GM23338 (cell line): Measurements from ENCODE around the gene MYT1. TPM values are rescaled to one million over a fixed set of nuclear protein-coding genes. Genes with fewer than 3 reads are reported as not detected.
"Not testable (repeated sequence)": the region's sequence is repeated elsewhere in the genome, so short reads cannot be mapped to it uniquely, and the experiment has no call there.

Experiments
- ATAC-seq: fragments of 200-7000 bp; cut with Tn5 transposase; 3 replicates; pipeline ENCODE4 v1.9.1; 2020
- DNase-seq: peaks from one replicate; pipeline ENCODE4 v3.0.0-alpha.2; 2015; ENCODE audit warnings: low spot score
- H2AFZ ChIP-seq: fragments of 200-600 bp; sonication (generic); 2 replicates; pipeline ENCODE4 v1.8.0; 2016; ENCODE audit warnings: antibody characterized with exemption, mild to moderate bottlenecking, moderate library complexity
- H3F3A ChIP-seq: fragments of 200-600 bp; sonication (generic); replicated peaks from 2 replicates; pipeline ENCODE4 v1.8.0; 2017; ENCODE audit warnings: antibody characterized with exemption, mixed run types, low read depth
- H3K27ac ChIP-seq: fragments of 200-600 bp; sonication (generic); 2 replicates; pipeline ENCODE4 v1.6.1; 2016; ENCODE audit warnings: low read depth
- H3K27me3 ChIP-seq: fragments of 200-600 bp; sonication (generic); 2 replicates; pipeline ENCODE4 v1.8.0; 2016; ENCODE audit warnings: mild to moderate bottlenecking, mixed run types, moderate library complexity; ENCODE audit not compliant: insufficient read depth
- H3K36me3 ChIP-seq: fragments of 200-600 bp; sonication (generic); 2 replicates; pipeline ENCODE4 v1.8.0; 2016; ENCODE audit warnings: mild to moderate bottlenecking; ENCODE audit not compliant: insufficient read depth
- H3K4me1 ChIP-seq: fragments of 200-600 bp; sonication (generic); 2 replicates; pipeline ENCODE4 v1.8.0; 2016; ENCODE audit warnings: mild to moderate bottlenecking, moderate library complexity; ENCODE audit not compliant: insufficient read depth
- H3K4me2 ChIP-seq: fragments of 200-600 bp; sonication (generic); 2 replicates; pipeline ENCODE4 v1.7.1; 2017; ENCODE audit warnings: mixed run types
- H3K4me3 ChIP-seq: fragments of 200-600 bp; sonication (generic); 2 replicates; pipeline ENCODE4 v1.6.1; 2016; ENCODE audit warnings: mixed run types
- H3K79me2 ChIP-seq: fragments of 200-600 bp; sonication (generic); replicated peaks from 2 replicates; pipeline ENCODE4 v1.8.0; 2017; ENCODE audit warnings: mild to moderate bottlenecking; ENCODE audit not compliant: insufficient read depth
- H3K9me2 ChIP-seq: fragments of 200-600 bp; sonication (generic); 2 replicates; pipeline ENCODE4 v1.8.0; 2017; ENCODE audit not compliant: insufficient read depth
- H4K20me1 ChIP-seq: fragments of 200-600 bp; sonication (generic); replicated peaks from 2 replicates; pipeline ENCODE4 v1.8.0; 2017; ENCODE audit warnings: mild to moderate bottlenecking; ENCODE audit not compliant: insufficient read depth
- H3K27ac Mint-ChIP-seq: 2 replicates; pipeline ENCODE4 v1.8.0; 2020; ENCODE audit warnings: inconsistent platforms, mild to moderate bottlenecking, moderate library complexity, mixed read lengths
- H3K27me3 Mint-ChIP-seq: 3 replicates; pipeline ENCODE4 v1.8.0; 2022; ENCODE audit warnings: low read depth, mild to moderate bottlenecking, moderate library complexity, mixed read lengths, inconsistent platforms; ENCODE audit not compliant: insufficient read depth, poor library complexity
- H3K36me3 Mint-ChIP-seq: 3 replicates; pipeline ENCODE4 v1.8.0; 2021; ENCODE audit warnings: low read depth, mild to moderate bottlenecking, inconsistent platforms, moderate library complexity, mixed read lengths
- H3K4me1 Mint-ChIP-seq: 3 replicates; pipeline ENCODE4 v1.8.0; 2020; ENCODE audit warnings: mild to moderate bottlenecking, inconsistent platforms, mixed read lengths
- H3K4me3 Mint-ChIP-seq: 3 replicates; pipeline ENCODE4 v1.8.0; 2021; ENCODE audit warnings: moderate library complexity, mild to moderate bottlenecking, inconsistent platforms, mixed read lengths
- H3K9me3 Mint-ChIP-seq: 3 replicates; pipeline ENCODE4 v1.8.0; 2020; ENCODE audit warnings: moderate library complexity, mild to moderate bottlenecking, inconsistent platforms, mixed read lengths
- CREB1 ChIP-seq: fragments of 250-450 bp; sonication (Bioruptor Pico); IDR thresholded peaks from 2 replicates; pipeline ENCODE4 v1.5.0; 2020; ENCODE audit warnings: low read depth, mild to moderate bottlenecking, moderate library complexity
- EZH2phosphoT487 ChIP-seq: fragments of 200-600 bp; sonication (generic); IDR thresholded peaks from one replicate; pipeline ENCODE4 v1.8.1; 2018; ENCODE audit warnings: antibody characterized with exemption; ENCODE audit not compliant: unreplicated experiment
- ZNF462 ChIP-seq: fragments of 250-450 bp; sonication (Bioruptor Pico); IDR thresholded peaks from 2 replicates; pipeline ENCODE4 v1.5.0; 2020; ENCODE audit warnings: mild to moderate bottlenecking, moderate library complexity
- polyA plus RNA-seq: library from polyadenylated mRNA; unstranded; fragments of >200 nt; fragmentation: Nextera tagmentation; extraction: Ambion mirVana; gene quantifications from 2 replicates; pipeline ENCODE4 v1.2.1, GENCODE V29; 2016
- total RNA-seq: library from RNA; depleted of rRNA; stranded (reverse); fragments of >200 nt; shearing (Covaris generic); gene quantifications from 2 replicates; pipeline ENCODE4 v1.2.3, GENCODE V29; 2014

Gene MYT1
- total and polyA plus RNA-seq, 2 experiments from 2014 or later, result 0.83 to 1.6 TPM

- ATAC-seq, result no peak
- H3K27ac ChIP-seq, result no peak overlapping the region
- no peaks in the 10 kb centered on the region for H3F3A ChIP-seq
- no peak for TF ChIP-seq EZH2phosphoT487
- no peak for TF ChIP-seq CREB1 (CRISPR knock-in tag)
- TF ChIP-seq ZNF462 (CRISPR knock-in tag), result no peak
- H3K4me1 ChIP-seq, result peaks cover 15% of the 10 kb centered on the region; the same call in 1 of the 2 replicates
- Mint-ChIP-seq H3K27ac (no peak overlapping the region), H3K27me3 (peaks cover 34% of the 10 kb centered on the region), H3K36me3 (peaks cover 13% of the 10 kb centered on the region), H3K4me1 (peaks cover 18% of the 10 kb centered on the region), H3K4me3 (no peak overlapping the region; the same call in 2 of the 3 replicates), H3K9me3 (peaks cover 9% of the 10 kb centered on the region; the same call in 2 of the 3 replicates)
- no peak overlapping the region for H3K4me3 ChIP-seq
- no peaks in the 10 kb centered on the region for H3K9me2 ChIP-seq
- no peaks in the 10 kb centered on the region for H4K20me1 ChIP-seq
- H3K36me3 ChIP-seq, result no peaks in the 10 kb centered on the region
- H3K79me2 ChIP-seq, result no peaks in the 10 kb centered on the region
- no peak overlapping the region for H2AFZ ChIP-seq
- 0 out of 2 replicates have a peak, but pooled peaks cover 7% of the 10 kb centered on the region for H3K27me3 ChIP-seq
- no peak for DNase-seq
- H3K4me2 ChIP-seq, result peak overlapping the region; percentile 58; the same call in 1 of the 2 replicates
These were observed 13.5 kb downstream of the MYT1 start for GRCh38 chr20:64177787-64178186.

- not testable (repeated sequence) for H4K20me1 ChIP-seq, H3K4me2 ChIP-seq, H3F3A ChIP-seq, ATAC-seq, H3K27ac Mint-ChIP-seq, H3K4me3 ChIP-seq, H3K79me2 ChIP-seq, DNase-seq, H3K9me3 Mint-ChIP-seq, H2AFZ ChIP-seq, H3K27me3 ChIP-seq, H3K9me2 ChIP-seq, H3K27ac ChIP-seq, H3K4me3 Mint-ChIP-seq, H3K36me3 ChIP-seq
- peaks cover 18% of the 10 kb centered on the region for H3K4me1 Mint-ChIP-seq
- peaks cover 13% of the 10 kb centered on the region for H3K36me3 Mint-ChIP-seq
- H3K27me3 Mint-ChIP-seq, result peaks cover 27% of the 10 kb centered on the region
- H3K4me1 ChIP-seq, result peaks cover 15% of the 10 kb centered on the region; the same call in 1 of the 2 replicates
These were observed 14.7 kb downstream of the MYT1 start for GRCh38 chr20:64178925-64179324.
